Nephron progenitor cell (in vitro differentiated cells): ENCODE data around the gene EFNA3.

Experiments used
- DNase-seq: peaks from one replicate; pipeline ENCODE4 v3.0.0; 2021
- H3K27ac Mint-ChIP-seq: 2 replicates; pipeline ENCODE4 v1.8.0; 2021; ENCODE audit warnings: mild to moderate bottlenecking, moderate library complexity, mixed read lengths
- H3K27me3 Mint-ChIP-seq: 2 replicates; pipeline ENCODE4 v1.8.0; 2021; ENCODE audit warnings: mild to moderate bottlenecking, low read depth, mixed read lengths; ENCODE audit not compliant: poor library complexity
- H3K36me3 Mint-ChIP-seq: 2 replicates; pipeline ENCODE4 v1.8.0; 2021; ENCODE audit warnings: low read depth, mixed read lengths
- H3K4me1 Mint-ChIP-seq: 2 replicates; pipeline ENCODE4 v1.8.0; 2021; ENCODE audit warnings: mixed read lengths
- H3K4me3 Mint-ChIP-seq: 2 replicates; pipeline ENCODE4 v1.8.0; 2021; ENCODE audit warnings: mild to moderate bottlenecking, moderate library complexity, mixed read lengths
- H3K9me3 Mint-ChIP-seq: 2 replicates; pipeline ENCODE4 v1.8.0; 2021; ENCODE audit warnings: mild to moderate bottlenecking, moderate library complexity, mixed read lengths
- TF ChIP-seq, protein P1 (sequence below): fragments of 200-600 bp; sonication (generic); IDR thresholded peaks from 2 replicates; pipeline ENCODE4 v1.5.0; 2021; ENCODE audit warnings: antibody characterized with exemption

The EFNA3 gene

GRCh38 chr1:155038602-155039307 lies 39.9 kb upstream of the EFNA3 start:
- Mint-ChIP-seq H3K4me1 (peaks cover 15% of the 10 kb centered on the region), H3K4me3 (no peak overlapping the region), H3K9me3 (no peaks in the 10 kb centered on the region), H3K27me3 (peaks cover 17% of the 10 kb centered on the region), H3K36me3 (no peaks in the 10 kb centered on the region), H3K27ac (no peak overlapping the region)
- TF ChIP-seq, protein P1, sequence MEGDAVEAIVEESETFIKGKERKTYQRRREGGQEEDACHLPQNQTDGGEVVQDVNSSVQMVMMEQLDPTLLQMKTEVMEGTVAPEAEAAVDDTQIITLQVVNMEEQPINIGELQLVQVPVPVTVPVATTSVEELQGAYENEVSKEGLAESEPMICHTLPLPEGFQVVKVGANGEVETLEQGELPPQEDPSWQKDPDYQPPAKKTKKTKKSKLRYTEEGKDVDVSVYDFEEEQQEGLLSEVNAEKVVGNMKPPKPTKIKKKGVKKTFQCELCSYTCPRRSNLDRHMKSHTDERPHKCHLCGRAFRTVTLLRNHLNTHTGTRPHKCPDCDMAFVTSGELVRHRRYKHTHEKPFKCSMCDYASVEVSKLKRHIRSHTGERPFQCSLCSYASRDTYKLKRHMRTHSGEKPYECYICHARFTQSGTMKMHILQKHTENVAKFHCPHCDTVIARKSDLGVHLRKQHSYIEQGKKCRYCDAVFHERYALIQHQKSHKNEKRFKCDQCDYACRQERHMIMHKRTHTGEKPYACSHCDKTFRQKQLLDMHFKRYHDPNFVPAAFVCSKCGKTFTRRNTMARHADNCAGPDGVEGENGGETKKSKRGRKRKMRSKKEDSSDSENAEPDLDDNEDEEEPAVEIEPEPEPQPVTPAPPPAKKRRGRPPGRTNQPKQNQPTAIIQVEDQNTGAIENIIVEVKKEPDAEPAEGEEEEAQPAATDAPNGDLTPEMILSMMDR: no peak
- DNase-seq: no peak

GRCh38 chr1:155039308-155039669 lies 39.3 kb upstream of the EFNA3 start:
- Mint-ChIP-seq H3K4me3 (no peak overlapping the region), H3K9me3 (no peaks in the 10 kb centered on the region), H3K4me1 (peaks cover 21% of the 10 kb centered on the region), H3K27ac (no peak overlapping the region), H3K36me3 (no peaks in the 10 kb centered on the region), H3K27me3 (peaks cover 17% of the 10 kb centered on the region)
- DNase-seq: no peak
- TF ChIP-seq, protein P1: no peak

DNA sequence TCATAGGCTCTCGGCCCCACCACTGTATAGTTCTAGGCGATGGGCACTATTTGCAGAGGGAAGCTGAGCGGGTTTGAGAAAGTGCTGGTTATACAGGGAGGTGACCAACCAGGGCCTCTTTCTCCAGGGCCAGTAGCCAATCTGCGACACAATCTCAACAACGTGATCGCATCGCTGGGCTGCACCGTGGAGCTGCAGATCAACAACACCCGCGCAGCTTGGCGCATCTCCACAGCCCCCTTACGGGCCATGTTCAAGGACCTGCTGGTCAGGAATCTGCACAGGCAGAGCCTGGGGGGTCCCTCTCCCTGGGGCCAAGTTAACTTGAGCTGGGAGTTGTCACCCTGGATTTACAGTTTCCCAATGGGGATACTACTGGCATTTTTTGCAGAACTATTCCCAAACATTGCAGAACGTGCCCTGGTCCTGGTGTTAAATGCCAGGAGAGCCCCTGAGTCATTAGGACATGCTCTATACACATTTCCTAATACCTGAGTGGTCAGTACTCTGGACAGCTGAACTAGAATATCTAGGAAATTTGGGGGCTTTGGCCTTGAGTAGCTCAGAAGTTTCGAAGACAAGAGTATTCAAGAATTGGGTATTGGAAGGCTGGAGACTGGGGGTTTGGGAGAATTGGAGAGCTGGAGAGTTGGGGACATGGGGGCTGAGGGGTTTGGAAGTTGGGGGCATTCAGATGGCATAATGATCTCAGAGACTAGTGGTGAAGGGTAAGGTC lies 38.1 kb upstream of the EFNA3 start:
- Mint-ChIP-seq H3K27me3 (peaks cover 13% of the 10 kb centered on the region), H3K4me3 (no peak overlapping the region)
- TF ChIP-seq, protein P1: no peak

DNA sequence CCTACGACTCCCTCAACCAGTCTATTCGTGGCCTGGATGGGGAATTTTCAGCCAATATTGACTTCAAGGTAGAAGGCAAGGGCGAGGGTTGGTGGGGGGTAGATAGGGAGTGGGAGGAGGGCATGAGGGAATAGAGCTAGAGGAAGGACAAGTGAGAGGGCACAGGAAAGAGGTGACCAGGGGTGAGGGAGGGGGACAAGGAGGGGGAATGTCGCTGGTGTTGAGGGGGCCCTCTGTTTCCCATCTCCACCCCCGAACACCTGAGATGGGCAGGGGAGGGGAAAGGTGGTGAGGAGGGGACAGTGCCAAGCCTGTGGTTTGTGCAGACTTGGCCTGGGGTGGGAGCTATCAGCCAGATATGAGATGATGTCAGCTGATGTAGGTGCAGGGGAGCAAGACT lies 35.8 kb upstream of the EFNA3 start:
- H3K9me3 Mint-ChIP-seq: no peaks in the 10 kb centered on the region
- no peak overlapping the region for H3K4me3 Mint-ChIP-seq
- TF ChIP-seq, protein P1: no peak
- peaks cover 12% of the 10 kb centered on the region for H3K27me3 Mint-ChIP-seq
- H3K4me1 Mint-ChIP-seq: peaks cover 44% of the 10 kb centered on the region
- H3K36me3 Mint-ChIP-seq: no peaks in the 10 kb centered on the region
- DNase-seq: no peak
- peak overlapping the region; percentile 64 for H3K27ac Mint-ChIP-seq

More for the DNA sequence above, 38.1 kb upstream of the EFNA3 start:
- no peaks in the 10 kb centered on the region for H3K36me3 Mint-ChIP-seq
- no peaks in the 10 kb centered on the region for H3K9me3 Mint-ChIP-seq
- H3K27ac Mint-ChIP-seq: no peak overlapping the region
- no peak for DNase-seq
- peaks cover 33% of the 10 kb centered on the region for H3K4me1 Mint-ChIP-seq

DNA sequence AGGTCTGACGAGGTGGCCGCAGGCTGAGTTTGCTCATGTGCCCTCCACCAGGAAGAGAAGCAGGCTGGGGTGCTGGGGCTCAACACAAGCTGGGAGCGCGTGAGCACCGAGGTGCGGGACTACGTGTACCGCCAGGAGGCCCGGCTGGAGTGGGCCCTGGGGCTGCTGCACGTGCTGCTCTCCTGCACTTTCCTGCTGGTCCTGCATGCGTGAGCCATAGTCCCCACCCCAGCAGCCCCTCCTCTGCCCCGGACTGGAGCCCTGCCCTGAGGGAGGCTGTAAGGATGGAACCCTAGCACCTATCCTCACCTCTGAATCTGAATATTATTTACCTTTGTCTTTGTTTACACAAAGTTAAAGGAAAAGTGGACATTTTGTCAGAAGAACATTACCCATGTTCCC lies 35.3 kb upstream of the EFNA3 start:
- TF ChIP-seq, protein P1: no peak
- H3K27me3 Mint-ChIP-seq: peaks cover 8% of the 10 kb centered on the region
- H3K36me3 Mint-ChIP-seq: no peaks in the 10 kb centered on the region
- peak overlapping the region; percentile 64 for H3K27ac Mint-ChIP-seq
- DNase-seq: no peak
- peaks cover 44% of the 10 kb centered on the region for H3K4me1 Mint-ChIP-seq
- H3K9me3 Mint-ChIP-seq: no peaks in the 10 kb centered on the region
- H3K4me3 Mint-ChIP-seq: no peak overlapping the region
